Transverse colon (tissue), 3 donors: ENCODE data around the gene ZNF581.

ENCODE experiments used
- CTCF ChIP-seq, 5 experiments: fragments of 200-600 bp in 3 of 5; fragments of 450-650 bp in 2 of 5; sonication (generic) in 3 of 5; IDR thresholded peaks; 1 replicate in 2 of 5; 2 replicates in 3 of 5; pipeline ENCODE4 v1.5.1; 2016 to 2017; ENCODE audit warnings: antibody characterized with exemption in 5 of 5, inconsistent platforms in 3 of 5, mild to moderate bottlenecking in 2 of 5, moderate library complexity in 1 of 5
- EP300 ChIP-seq: sonication (generic); formaldehyde crosslinking; IDR thresholded peaks from one replicate; pipeline ENCODE4 v1.6.1; 2017; ENCODE audit warnings: antibody characterized with exemption, low read depth

GRCh38 chr19:55622242-55622969 lies 21.0 kb upstream of the ZNF581 start:
- no peak for TF ChIP-seq CTCF (IDR thresholded peaks at IDR 0.05)
- TF ChIP-seq EP300 = no peak
